Ishikawa (cell line): ENCODE results near the gene ZNF474.

Experiments
- CREB1 ChIP-seq: IDR thresholded peaks from 2 replicates; pipeline ENCODE4 v1.6.1; 2012; ENCODE audit warnings: low read depth
- MAX ChIP-seq: IDR thresholded peaks from 2 replicates; pipeline ENCODE4 v1.6.1; 2012
- REST ChIP-seq: IDR thresholded peaks from 2 replicates; pipeline ENCODE4 v1.6.1; 2012; ENCODE audit warnings: low read depth, mild to moderate bottlenecking
- TEAD4 ChIP-seq: IDR thresholded peaks from 2 replicates; pipeline ENCODE4 v1.6.1; 2012
- USF1 ChIP-seq: IDR thresholded peaks from 2 replicates; pipeline ENCODE4 v1.6.1; 2012

- no peak for TF ChIP-seq MAX
- no peak for TF ChIP-seq TEAD4
- no peak for TF ChIP-seq USF1
- no peak for TF ChIP-seq REST
- no peak for TF ChIP-seq CREB1
Observed at GRCh38 chr5:122175091-122175490, 45.7 kb downstream of the ZNF474 start.
